ENCODE data around the gene GALNT5. TPM values are rescaled to one million over a fixed set of nuclear protein-coding genes. Genes with fewer than 3 reads are reported as not detected.

GALNT5 gene
- total RNA-seq, 1 donor from 2014 or later = 0.19 TPM

DNA sequence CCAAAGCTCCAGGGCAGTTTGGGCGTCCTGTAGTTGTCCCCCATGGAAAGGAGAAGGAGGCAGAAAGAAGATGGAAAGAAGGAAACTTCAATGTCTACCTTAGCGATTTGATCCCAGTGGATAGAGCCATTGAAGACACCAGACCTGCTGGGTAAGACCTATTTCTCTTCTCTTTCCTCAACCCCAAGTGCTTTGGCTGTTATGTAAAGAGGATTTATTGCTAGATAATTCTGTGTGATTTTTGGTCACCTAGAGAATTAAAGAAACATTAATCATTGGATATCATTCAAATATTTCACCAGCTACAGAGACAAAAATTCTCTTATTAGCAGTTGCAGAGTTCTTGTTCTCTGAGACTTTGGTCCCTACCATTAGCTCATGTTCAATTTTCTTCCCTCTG lies 1.9 kb downstream of the GALNT5 start:
- no peaks in the 10 kb centered on the region for H3K36me3 ChIP-seq
- TF ChIP-seq, protein P1, sequence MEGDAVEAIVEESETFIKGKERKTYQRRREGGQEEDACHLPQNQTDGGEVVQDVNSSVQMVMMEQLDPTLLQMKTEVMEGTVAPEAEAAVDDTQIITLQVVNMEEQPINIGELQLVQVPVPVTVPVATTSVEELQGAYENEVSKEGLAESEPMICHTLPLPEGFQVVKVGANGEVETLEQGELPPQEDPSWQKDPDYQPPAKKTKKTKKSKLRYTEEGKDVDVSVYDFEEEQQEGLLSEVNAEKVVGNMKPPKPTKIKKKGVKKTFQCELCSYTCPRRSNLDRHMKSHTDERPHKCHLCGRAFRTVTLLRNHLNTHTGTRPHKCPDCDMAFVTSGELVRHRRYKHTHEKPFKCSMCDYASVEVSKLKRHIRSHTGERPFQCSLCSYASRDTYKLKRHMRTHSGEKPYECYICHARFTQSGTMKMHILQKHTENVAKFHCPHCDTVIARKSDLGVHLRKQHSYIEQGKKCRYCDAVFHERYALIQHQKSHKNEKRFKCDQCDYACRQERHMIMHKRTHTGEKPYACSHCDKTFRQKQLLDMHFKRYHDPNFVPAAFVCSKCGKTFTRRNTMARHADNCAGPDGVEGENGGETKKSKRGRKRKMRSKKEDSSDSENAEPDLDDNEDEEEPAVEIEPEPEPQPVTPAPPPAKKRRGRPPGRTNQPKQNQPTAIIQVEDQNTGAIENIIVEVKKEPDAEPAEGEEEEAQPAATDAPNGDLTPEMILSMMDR (IDR thresholded peaks at IDR 0.05; ENCODE audit: borderline replicate concordance) = no peak
- no peak overlapping the region for H3K4me3 ChIP-seq
- intact Hi-C loops (cut with micrococcal nuclease) = no loop called here
- H3K27me3 ChIP-seq (ENCODE audit: low read depth) = no peaks in the 10 kb centered on the region
- H3K27ac ChIP-seq (replicated peaks) = no peak overlapping the region
- H3K9me3 ChIP-seq (replicated peaks) = no peaks in the 10 kb centered on the region
- no peak for DNase-seq
- H3K4me1 ChIP-seq = peaks cover 22% of the 10 kb centered on the region

DNA sequence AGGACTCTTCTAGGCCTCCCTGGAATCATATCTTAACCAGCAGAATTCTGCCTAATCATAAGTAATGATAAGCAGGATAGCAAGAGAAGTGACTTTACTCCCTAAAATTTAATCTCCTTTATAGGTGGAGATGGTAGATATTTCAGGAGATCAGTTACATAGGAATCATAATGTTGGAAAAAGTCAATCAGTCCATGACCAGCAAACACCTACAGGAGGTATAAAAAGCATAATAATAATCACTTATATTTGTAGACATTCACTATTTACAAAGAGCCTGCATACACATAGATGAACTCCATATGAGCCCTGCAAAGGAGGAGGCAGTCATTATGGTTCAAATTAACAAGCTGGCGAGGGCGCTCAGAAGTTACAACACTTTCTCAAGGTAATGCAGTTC lies 2.5 kb downstream of the GALNT5 start:
- Histone ChIP-seq H3K4me1 (peaks cover 22% of the 10 kb centered on the region), H3K27ac (replicated peaks) (no peak overlapping the region), H3K9me3 (replicated peaks) (no peaks in the 10 kb centered on the region), H3K36me3 (no peaks in the 10 kb centered on the region), H3K27me3 (ENCODE audit: low read depth) (no peaks in the 10 kb centered on the region), H3K4me3 (no peak overlapping the region)
- no peak for DNase-seq
- intact Hi-C loops (cut with micrococcal nuclease) = no loop called here
- TF ChIP-seq, protein P1 (IDR thresholded peaks at IDR 0.05; ENCODE audit: borderline replicate concordance) = no peak

DNA sequence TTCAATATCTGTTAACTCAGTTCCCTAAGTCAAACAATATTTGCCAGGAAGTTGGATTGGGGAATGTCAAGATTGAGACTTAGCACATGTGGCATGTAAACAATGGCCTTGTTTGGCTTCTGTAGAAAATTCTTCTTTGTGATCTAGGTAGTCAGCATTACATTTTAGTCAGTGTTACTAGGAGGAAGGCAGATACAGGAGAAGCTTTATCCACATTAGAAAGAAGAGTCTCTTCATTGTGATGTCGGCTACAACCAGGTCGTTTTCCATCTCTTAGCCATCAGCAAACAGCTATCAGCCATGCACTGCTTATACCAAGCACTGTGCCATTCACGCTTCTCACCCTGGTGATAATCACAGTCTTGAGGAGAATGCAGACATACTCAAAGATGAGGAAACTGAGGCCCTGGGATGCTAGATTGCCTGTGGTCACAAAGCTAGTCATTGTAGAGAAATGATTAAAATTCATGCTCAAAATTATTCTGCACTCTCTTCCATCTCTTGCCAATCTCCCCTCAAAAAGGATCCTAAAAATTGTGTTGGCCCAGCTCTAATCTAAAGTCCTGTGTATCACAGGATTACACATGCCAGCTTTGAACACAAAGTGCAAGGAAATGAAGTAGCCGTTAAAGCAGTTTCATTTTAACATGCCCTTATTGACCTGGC lies 3.2 kb downstream of the GALNT5 start:
- Histone ChIP-seq H3K9me3 (replicated peaks) (no peaks in the 10 kb centered on the region), H3K36me3 (no peaks in the 10 kb centered on the region), H3K4me1 (peaks cover 22% of the 10 kb centered on the region), H3K27ac (replicated peaks) (peak overlapping the region; percentile 30), H3K4me3 (no peak overlapping the region), H3K27me3 (ENCODE audit: low read depth) (no peaks in the 10 kb centered on the region)
- TF ChIP-seq, protein P1 (IDR thresholded peaks at IDR 0.05; ENCODE audit: borderline replicate concordance) = no peak
- no peak for DNase-seq
- intact Hi-C loops (cut with micrococcal nuclease) = no loop called here

DNA sequence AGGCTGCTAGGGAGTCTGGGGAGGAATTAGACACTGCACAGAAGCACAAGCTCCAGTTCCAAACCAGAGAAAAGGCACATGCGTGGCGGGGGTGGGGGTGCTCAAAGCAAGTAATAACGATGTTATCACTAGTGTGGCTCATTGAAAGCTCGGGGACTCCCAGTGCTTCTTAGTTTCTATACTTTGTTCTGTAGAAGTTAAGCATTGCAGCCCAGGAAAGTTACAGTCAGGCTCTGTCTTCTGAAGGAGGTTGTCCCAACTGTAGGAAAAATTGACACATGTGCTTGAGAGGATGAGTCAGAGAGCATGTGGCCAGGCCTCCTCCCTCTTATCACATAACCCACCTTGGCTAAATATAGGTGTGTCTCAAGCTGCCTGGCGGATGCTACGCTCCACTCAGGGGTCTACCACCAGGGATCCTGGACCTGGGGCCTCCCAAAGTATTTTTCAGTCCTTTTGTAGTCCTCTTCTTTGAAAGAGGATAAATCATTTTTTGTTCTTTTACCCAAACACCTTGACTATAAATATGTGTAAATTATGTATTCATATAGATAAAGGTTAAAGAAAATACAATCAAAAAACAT lies 3.8 kb downstream of the GALNT5 start:
- H3K4me3 ChIP-seq = no peak overlapping the region
- H3K9me3 ChIP-seq (replicated peaks) = no peaks in the 10 kb centered on the region
- H3K27ac ChIP-seq (replicated peaks) = peak overlapping the region; percentile 30
- no peaks in the 10 kb centered on the region for H3K27me3 ChIP-seq (ENCODE audit: low read depth)
- no peak for DNase-seq
- peaks cover 22% of the 10 kb centered on the region for H3K4me1 ChIP-seq
- H3K36me3 ChIP-seq = no peaks in the 10 kb centered on the region
- intact Hi-C loops (cut with micrococcal nuclease) = no loop called here
- TF ChIP-seq, protein P1 (IDR thresholded peaks at IDR 0.05; ENCODE audit: borderline replicate concordance) = no peak

DNA sequence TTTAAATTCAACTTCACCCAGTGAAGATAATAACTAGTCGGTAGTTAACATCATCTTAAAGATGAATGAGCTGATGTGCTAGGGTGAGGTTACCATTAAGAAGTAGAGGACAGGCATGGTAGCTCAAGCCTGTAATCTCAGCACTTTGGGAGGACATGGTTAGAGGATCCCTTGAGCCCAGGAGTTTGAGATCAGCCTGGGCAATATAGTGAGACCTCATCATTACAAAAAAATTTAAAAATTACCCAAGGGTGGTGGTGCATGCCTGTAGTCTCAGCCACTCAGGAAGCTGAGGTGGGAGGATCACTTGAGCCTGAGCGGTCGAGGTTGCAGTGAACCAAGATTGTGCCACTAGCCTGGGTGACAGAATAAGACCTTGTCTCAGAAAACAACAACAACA lies 4.7 kb downstream of the GALNT5 start:
- no peak for DNase-seq
- intact Hi-C loops (cut with micrococcal nuclease) = no loop called here
- Histone ChIP-seq H3K27me3 (ENCODE audit: low read depth) (no peaks in the 10 kb centered on the region), H3K4me3 (no peak overlapping the region), H3K4me1 (peaks cover 19% of the 10 kb centered on the region), H3K27ac (replicated peaks) (no peak overlapping the region), H3K9me3 (replicated peaks) (no peaks in the 10 kb centered on the region), H3K36me3 (no peaks in the 10 kb centered on the region)
- TF ChIP-seq, protein P1 (IDR thresholded peaks at IDR 0.05; ENCODE audit: borderline replicate concordance) = no peak

Data from left ventricle myocardium inferior (tissue), 1 donor.